Left ventricle myocardium inferior (tissue), 1 donor: ENCODE data around the gene RPRD1B. TPM values are rescaled to one million over a fixed set of nuclear protein-coding genes. Genes with fewer than 3 reads are reported as not detected.

ENCODE experiments used
- DNase-seq: peaks from one replicate; pipeline ENCODE4 v3.0.0-alpha.2; 2020
- H3K27ac ChIP-seq: fragments of 200-600 bp; replicated peaks from 2 replicates; pipeline ENCODE4 v1.8.0; 2021
- H3K27me3 ChIP-seq: fragments of 200-600 bp; 2 replicates; pipeline ENCODE4 v1.8.0; 2021; ENCODE audit warnings: low read depth
- H3K36me3 ChIP-seq: fragments of 200-600 bp; 2 replicates; pipeline ENCODE4 v1.8.0; 2021
- H3K4me1 ChIP-seq: fragments of 200-600 bp; 2 replicates; pipeline ENCODE4 v1.8.0; 2021
- H3K4me3 ChIP-seq: fragments of 200-600 bp; 2 replicates; pipeline ENCODE4 v1.8.0; 2021; ENCODE audit warnings: mild to moderate bottlenecking, moderate library complexity
- H3K9me3 ChIP-seq: fragments of 200-600 bp; replicated peaks from 2 replicates; pipeline ENCODE4 v1.8.0; 2021
- intact Hi-C: fragments of 100-400 bp; cut with micrococcal nuclease; formaldehyde crosslinking; loops from one replicate; pipeline ENCODE4 v1.11.0; 2022
- long read RNA-seq: library from polyadenylated mRNA; unstranded; transcript quantifications from one replicate; pipeline ENCODE4 v2.0.0, GENCODE V29; 2021
- total RNA-seq: library from RNA; stranded (reverse); fragmentation: NEBNext Ultra II Directional; extraction: Animal tissue kit (Norgen Biotek cat#: 25700); gene quantifications from one replicate; pipeline ENCODE4 v1.2.1, GENCODE V29; 2021
- TF ChIP-seq, protein P1 (sequence below): fragments of 200-600 bp; IDR thresholded peaks from 2 replicates; pipeline ENCODE4 v1.8.0; 2021; ENCODE audit warnings: antibody characterized with exemption, mild to moderate bottlenecking, borderline replicate concordance
- donor health status: DM: no; HTN: yes; CAD: no; lungs with severe emphysema.

Gene RPRD1B, protein sequence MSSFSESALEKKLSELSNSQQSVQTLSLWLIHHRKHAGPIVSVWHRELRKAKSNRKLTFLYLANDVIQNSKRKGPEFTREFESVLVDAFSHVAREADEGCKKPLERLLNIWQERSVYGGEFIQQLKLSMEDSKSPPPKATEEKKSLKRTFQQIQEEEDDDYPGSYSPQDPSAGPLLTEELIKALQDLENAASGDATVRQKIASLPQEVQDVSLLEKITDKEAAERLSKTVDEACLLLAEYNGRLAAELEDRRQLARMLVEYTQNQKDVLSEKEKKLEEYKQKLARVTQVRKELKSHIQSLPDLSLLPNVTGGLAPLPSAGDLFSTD
- total RNA-seq = 58.9 TPM
- long read RNA-seq, transcript RPRD1B-201 (7 exons, 3,874 nt) = major isoform, 33 of 55 reads
- long read RNA-seq, partial matches to known transcripts = 4 of 55 reads
- long read RNA-seq, other reads (novel, unspliced or antisense) = 11 of 55 reads

DNA sequence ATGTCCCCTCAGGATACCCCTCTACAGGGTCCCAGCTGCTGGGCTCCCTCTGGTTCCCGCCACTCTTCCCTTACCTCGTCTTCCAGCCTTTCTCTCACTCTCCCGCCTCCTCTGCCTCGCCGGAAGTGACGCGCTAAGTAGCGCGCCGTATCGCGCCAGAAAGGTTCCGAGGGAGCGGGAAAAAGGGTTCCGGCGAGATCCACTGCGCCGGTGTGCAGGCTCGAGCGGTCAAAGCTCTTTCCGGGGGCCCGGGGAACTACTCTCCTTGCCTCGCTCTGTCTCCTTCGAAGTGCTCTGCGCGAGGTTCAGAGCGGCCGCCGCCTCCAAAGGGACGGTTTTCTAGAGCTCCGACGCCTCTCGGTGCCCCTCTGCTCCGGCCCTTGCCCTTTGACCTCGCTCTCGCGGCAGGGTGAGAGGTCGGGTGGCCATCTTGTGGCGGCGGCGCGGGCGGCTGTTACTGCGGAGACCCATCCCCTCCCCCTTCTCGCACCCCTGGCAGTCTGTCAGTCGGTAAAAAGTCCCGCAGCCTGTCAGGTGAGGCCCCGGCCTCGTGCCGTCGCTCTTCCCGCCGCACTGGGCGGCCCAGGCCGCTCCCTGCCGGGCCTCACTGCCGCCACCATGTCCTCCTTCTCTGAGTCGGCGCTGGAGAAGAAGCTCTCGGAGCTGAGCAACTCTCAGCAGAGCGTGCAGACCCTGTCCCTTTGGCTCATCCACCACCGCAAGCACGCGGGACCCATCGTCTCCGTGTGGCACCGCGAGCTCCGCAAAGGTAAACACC lies at the start of gene RPRD1B, which contains the start of gene TTI1:
TSS of gene RPRD1B (plus strand) at position 417 of the 778 bp plus-strand sequence. CDS start at position 619, 202 bp downstream.
TSS of gene TTI1 (minus strand) at position 127 of the 778 bp plus-strand sequence. CDS start 19,640 bp downstream, outside the sequence.
- peaks cover 77% of the 10 kb centered on the region for H3K4me1 ChIP-seq
- H3K27ac ChIP-seq = peak within 1 kb of the TSS; percentile 98
- H3K27me3 ChIP-seq = no peaks in the 10 kb centered on the region
- H3K4me3 ChIP-seq = peak within 1 kb of the TSS; percentile 97
- peaks cover 4% of the 10 kb centered on the region for H3K9me3 ChIP-seq
- H3K36me3 ChIP-seq = peaks cover 4% of the 10 kb centered on the region
- DNase-seq = peak; percentile 90
- intact Hi-C loops = no loop called here
- TF ChIP-seq, protein P1, sequence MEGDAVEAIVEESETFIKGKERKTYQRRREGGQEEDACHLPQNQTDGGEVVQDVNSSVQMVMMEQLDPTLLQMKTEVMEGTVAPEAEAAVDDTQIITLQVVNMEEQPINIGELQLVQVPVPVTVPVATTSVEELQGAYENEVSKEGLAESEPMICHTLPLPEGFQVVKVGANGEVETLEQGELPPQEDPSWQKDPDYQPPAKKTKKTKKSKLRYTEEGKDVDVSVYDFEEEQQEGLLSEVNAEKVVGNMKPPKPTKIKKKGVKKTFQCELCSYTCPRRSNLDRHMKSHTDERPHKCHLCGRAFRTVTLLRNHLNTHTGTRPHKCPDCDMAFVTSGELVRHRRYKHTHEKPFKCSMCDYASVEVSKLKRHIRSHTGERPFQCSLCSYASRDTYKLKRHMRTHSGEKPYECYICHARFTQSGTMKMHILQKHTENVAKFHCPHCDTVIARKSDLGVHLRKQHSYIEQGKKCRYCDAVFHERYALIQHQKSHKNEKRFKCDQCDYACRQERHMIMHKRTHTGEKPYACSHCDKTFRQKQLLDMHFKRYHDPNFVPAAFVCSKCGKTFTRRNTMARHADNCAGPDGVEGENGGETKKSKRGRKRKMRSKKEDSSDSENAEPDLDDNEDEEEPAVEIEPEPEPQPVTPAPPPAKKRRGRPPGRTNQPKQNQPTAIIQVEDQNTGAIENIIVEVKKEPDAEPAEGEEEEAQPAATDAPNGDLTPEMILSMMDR = no peak

DNA sequence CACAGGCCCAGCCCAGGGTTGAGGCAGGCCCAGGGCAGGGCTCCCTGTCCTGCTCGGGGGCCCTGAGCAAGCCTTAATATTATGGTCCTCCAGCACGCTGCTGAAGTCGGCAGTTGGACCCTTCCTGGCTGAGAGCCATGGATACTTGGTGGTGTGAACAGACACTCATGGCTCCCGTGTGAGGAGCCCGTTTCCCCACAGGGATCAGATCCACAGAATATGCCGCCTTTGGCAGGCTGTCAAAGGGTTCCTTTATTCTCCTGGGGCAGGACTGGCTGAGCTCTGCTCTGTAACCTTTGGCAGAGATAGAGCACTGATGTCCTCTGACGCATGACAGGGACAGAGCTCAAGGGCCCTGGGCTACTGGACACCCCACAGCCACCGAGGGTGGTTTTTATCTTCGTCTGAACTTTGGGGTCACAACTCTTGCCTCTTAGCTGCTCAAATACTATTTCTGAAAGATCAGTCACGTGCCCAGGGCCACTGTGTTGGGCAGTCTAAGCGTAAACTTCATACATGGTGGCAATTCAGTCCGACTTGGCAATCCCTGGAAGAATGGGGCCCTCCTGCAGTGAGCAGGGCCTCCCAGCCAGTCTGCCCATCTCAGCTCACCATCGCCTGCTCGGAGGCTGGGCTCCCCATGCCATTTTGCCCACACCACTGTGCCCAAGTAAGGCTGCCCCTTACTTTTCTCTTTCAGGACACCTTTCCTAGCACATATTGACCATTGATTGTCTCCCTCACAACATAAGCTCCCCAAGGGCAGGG lies 49.3 kb upstream of the RPRD1B start:
- Histone ChIP-seq H3K4me1 (peaks cover 60% of the 10 kb centered on the region), H3K27ac (peak overlapping the region; percentile 91)
- TF ChIP-seq, protein P1 = no peak

DNA sequence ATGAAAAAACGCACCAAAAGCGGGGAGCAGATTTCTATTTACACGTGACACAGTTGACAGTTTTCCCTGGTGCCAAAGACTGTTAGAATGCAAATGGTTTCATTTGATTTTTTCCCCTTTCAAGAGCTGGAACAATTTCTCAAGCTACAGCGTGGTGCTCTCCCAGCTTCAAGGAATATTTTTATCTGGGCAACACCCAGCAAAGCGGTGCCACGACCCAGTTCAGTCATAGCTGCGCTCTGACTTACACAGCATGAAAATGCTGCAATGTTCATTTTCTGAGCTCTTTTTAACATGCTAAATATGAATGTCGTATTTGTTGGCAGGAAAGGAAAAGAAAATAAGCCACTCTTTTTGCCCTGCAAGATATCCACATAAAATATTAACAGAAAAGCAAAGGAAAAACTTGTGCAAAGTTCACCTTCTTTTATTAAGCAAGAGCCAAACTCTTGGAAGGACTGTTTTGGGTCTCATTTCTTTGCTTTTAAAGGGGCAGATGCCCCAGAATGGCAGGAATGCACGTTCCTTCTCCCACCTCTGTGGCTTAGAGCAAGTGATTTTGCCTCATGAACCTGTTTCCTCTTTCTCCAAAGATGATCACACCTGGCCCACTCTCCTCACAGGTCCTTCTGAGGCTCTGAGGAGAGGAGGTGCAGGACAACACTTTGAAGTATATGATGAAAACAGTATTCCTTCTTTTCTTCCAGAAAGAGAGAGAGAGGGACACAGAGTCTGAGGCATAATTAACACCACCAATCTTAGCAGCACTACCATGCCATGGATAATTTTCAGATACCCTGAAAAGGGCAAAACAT lies 47.3 kb upstream of the RPRD1B start:
- Histone ChIP-seq H3K9me3 (no peaks in the 10 kb centered on the region), H3K4me1 (peaks cover 80% of the 10 kb centered on the region), H3K36me3 (peaks cover 26% of the 10 kb centered on the region), H3K27me3 (no peaks in the 10 kb centered on the region), H3K4me3 (no peak overlapping the region), H3K27ac (peak overlapping the region; percentile 91)
- intact Hi-C loops = no loop called here
- DNase-seq = no peak
- TF ChIP-seq, protein P1 = no peak

More for the DNA sequence above, 49.3 kb upstream of the RPRD1B start:
- Histone ChIP-seq H3K36me3 (peaks cover 26% of the 10 kb centered on the region), H3K9me3 (no peaks in the 10 kb centered on the region), H3K27me3 (no peaks in the 10 kb centered on the region), H3K4me3 (no peak overlapping the region)
- DNase-seq = peak; percentile 26
- intact Hi-C loops = no loop called here

DNA sequence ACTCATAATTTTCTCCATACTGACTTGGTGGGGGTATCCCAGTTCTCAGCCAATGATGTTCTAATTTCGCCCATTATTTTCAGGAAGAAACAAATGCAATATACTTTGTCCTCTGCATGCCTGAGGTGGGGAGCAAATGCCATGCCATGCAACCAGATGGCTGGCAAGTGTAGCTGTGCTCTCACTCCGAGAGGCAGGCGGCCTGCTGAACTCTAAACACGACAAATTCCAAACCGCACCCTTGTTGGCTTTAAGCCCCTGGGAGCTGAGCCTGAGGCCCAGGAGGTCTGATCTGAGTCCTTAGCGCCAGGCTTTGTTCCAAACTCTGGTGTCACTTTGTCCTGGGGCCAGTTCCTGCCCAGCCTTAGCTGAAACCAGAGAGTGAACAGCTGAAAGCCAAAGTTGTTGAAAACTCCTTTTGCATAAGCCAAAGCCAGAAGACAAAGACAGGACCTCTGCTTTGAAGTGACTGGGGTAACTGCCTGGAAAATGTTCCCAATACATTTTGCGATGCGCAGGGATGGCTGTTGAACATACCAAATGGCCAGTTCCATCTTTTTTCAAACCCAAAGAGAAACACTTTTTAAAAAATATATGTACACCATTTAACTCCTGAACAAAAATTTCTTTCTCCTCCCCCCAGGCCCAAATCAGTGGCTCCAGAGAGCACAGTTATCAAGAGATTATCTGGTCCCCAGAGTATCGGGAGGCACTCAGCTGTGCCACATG lies 46.5 kb upstream of the RPRD1B start:
- peak; percentile 81 for DNase-seq
- intact Hi-C loops = no loop called here
- H3K36me3 ChIP-seq = peaks cover 18% of the 10 kb centered on the region
- H3K4me3 ChIP-seq = no peak overlapping the region
- H3K4me1 ChIP-seq = peaks cover 88% of the 10 kb centered on the region
- TF ChIP-seq, protein P1 = no peak
- H3K9me3 ChIP-seq = no peaks in the 10 kb centered on the region
- peak overlapping the region; percentile 91 for H3K27ac ChIP-seq
- H3K27me3 ChIP-seq = no peaks in the 10 kb centered on the region
